AG08395 (cell line): ENCODE results near the gene CTNND2.
"Not testable (repeated sequence)": the region's sequence is repeated elsewhere in the genome, so short reads cannot be mapped to it uniquely, and the experiment has no call there.

Source experiments
- DNase-seq: peaks from one replicate; pipeline ENCODE4 v3.0.0; 2012; ENCODE audit warnings: mixed read lengths, low spot score

Gene CTNND2

DNA sequence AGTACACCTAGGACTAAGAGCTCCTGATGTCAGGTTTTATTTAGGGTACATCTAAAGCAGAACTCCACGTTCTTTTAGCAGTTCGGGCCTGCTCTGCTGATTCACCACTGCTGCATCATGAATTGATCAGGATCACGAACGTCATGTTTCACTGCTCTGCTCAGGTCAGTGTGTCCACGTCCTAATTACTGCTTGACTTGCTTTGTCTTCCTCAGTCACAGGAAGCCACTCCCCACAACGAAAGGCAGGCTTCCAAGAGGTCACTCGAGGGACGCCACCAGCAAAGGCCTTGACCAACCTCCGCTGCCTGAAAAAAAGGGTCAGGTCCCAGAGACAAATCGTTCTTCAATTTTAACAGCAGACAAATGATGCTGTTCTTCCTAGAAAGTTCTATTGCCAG lies 40.3 kb downstream of the CTNND2 start:
- DNase-seq: no peak

DNA sequence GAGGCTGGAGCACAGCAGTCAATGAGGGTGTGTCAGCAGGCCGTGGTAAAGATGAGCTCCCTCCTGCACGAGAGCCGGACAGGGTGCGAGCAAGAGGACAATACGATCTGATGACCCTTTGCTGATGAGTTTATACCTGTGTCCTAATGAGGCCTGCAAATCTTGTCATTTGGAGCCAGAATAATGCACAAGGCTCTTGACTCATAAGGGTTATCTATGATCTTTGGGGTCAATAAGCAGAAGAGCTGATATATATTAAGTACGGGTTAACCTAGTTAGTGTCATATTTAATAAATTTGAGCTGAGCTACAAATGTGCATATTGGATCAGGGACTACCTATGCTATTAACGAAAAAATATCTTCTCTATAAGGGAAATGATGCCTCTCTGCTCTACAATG lies 46.9 kb downstream of the CTNND2 start:
- DNase-seq: no peak

DNA sequence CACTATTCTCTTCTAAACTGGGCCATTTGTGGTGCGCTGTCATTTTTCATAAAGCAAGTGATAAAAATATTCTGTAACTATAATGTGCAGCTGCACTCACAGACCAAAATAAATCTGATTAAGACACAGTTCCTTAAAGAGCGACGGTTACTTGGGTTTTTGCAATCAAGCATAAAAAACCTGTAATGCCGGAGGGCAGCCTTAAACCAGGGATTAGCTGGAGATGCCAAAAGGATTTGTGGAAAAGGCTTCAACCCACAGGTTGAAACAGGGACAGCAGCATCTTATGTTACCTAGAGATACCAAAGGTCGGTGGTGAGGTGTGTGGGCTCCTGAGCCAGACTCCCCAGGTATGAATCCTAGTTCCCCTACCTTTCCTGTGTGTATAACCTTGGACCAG lies 49.3 kb downstream of the CTNND2 start:
- no peak for DNase-seq

- no peak for DNase-seq
These were observed 50.5 kb downstream of the CTNND2 start for GRCh38 chr5:11853796-11854195.

DNA sequence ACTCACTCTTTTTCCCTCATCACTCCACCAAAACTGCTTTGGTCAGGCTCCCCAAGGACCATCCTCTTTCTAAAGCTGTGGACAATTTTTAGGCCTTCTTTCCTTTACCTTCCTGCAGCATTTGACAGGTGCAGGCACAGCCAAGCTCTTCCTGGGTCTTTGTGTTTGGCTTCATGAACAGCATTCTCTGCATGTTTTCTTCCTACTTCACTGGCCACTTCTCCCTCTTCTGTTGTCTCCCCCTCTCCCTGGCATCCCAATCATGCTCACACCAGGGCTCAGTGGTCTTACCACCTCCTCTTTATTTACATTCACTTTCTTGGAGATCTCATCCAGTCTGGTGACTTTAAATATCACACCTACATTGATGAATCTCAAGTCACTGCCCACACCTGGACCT lies 51.1 kb downstream of the CTNND2 start:
- DNase-seq: no peak

DNA sequence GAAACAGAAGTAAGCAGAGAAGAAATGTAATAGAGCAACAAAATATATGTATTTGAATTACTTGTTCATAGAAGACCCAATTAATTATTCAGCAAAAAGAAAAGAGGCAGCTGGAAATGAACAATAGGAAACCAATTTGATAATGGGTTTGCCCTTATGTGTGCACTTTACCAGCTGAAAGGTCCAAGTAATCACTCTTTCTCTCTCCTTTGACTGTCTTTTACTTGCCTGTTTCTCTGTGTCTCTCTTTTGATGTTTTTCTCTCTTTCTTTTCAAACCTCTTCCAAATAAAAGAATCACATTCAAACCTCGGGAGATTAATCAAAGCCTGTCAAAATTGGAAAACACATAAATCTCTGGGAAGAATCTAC lies 51.5 kb downstream of the CTNND2 start:
- DNase-seq: no peak

GRCh38 chr5:11851965-11852716 lies 52.1 kb downstream of the CTNND2 start:
- no peak for DNase-seq

DNA sequence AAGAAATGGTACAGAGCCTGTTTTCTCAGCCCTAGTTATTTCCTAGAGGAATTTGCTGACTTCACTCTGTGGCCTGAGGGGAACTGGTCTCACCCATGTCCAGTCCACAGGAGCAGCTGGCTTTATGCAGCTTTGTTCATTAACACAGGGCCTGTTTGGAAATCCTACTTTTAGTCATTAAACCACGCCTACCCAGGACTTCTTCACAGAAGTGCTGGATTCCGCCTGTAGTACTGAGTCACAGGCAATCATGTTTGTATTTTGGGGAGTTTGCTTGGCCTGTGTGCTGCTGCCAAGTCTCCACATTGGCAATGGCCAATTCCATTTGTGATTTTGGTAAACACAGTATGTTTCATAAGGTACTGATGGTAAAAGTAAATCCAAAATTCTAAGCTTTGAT lies 52.8 kb downstream of the CTNND2 start:
- no peak for DNase-seq

GRCh38 chr5:11828566-11828965 lies 75.7 kb downstream of the CTNND2 start:
- not testable (repeated sequence) for DNase-seq

- no peak for DNase-seq
These were observed 81.6 kb downstream of the CTNND2 start for GRCh38 chr5:11822598-11822997.

- no peak for DNase-seq
These were observed 88.3 kb downstream of the CTNND2 start for GRCh38 chr5:11815916-11816315.

- DNase-seq: no peak
These were observed 88.8 kb downstream of the CTNND2 start for GRCh38 chr5:11815481-11815880.

DNA sequence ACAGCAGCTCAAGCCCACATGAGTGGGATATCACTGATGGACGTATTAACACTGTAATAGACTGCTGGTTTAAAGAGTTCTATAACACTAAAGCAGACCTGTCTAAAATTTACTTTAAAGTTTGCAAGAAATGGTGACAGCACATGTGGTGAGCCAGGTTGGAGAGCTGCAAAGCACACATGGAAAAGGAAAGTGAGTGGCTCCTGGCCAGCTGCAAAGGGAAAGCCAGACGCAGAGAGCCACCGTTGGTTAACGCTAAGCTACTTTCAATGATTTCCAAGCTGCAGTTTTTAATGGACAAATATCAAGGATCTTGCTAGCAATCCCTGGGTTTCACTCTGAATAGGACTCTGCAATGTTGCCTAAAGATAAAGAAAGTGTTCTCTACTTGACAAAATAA lies 89.9 kb downstream of the CTNND2 start:
- no peak for DNase-seq

DNA sequence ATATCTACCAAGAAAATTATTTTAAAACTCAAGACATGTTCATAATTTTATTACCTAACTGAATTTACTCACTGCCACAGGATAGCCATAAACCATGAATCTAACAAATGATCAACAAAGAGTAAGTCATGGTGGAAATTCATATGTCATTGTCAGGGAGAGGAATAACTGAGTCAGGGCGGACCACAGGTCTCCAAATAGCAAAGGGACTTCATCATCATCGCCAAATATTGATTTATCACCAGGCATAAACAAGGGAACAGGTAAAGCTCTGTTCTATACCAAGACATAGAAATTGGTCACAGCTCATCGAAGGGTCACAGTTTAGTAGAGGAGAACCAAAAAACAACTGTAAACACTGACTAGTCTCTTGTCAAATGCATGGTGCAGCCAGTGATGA lies 94.8 kb downstream of the CTNND2 start:
- no peak for DNase-seq

GRCh38 chr5:11803436-11803835 lies 100.8 kb downstream of the CTNND2 start:
- DNase-seq: no peak

DNA sequence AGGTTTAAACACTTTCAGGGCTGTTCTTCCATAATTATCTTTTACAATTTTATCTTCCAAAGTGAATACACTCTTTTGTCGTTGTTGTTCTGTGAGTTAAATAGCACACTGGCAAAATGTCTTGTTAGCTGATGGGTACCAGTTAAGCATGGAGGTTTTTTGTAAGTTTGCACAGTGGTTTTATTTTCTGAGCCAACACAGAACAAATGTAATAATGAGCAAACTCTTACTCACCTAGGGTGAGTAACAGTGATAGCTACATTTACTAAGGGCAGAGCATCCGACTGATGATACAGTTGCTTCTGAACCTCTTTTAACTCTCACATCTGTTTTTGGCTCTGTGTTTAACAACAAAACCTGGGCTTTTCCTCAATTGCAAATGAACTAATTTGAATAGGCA lies 103.2 kb downstream of the CTNND2 start:
- no peak for DNase-seq

DNA sequence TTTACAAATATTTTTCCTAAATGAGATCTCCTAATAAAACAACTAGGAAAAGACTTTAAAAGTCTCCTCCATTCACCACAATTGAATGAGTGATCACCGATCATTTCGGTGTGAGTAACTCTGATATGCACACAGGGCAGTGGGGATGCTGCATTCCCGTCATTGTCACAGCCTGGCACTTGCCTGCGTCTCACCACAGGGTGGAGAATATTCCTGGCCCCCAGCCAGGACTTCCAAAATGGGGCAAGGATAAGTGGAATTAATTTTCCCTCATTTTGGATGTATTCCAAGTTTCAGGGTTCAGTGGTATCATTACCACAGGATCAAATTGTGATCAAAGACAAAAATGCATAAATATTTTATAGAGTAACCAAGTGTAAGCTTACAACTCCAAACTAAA lies 107.1 kb downstream of the CTNND2 start:
- no peak for DNase-seq

- no peak for DNase-seq
These were observed 110.8 kb downstream of the CTNND2 start for GRCh38 chr5:11793396-11793795.

DNA sequence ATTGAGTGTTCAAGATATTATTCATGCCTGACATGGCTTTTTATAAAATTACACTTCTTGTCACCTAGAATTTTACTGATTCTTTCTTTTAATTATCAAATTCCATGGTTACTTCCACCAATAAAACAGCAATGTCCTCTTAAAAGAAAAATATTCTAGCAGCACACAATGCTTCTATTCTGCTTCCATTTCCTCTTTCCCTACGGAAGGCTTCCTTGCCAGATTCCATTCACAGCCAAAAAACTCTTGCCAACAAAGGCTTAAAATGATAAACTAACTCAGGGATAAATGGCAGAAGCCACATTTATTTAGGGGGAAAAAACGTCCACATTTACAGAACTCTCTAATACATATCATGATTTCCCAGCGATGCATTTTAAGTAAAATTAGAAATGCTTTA lies 111.6 kb downstream of the CTNND2 start:
- DNase-seq: no peak

- no peak for DNase-seq
These were observed 112.5 kb downstream of the CTNND2 start for GRCh38 chr5:11791792-11792191.

DNA sequence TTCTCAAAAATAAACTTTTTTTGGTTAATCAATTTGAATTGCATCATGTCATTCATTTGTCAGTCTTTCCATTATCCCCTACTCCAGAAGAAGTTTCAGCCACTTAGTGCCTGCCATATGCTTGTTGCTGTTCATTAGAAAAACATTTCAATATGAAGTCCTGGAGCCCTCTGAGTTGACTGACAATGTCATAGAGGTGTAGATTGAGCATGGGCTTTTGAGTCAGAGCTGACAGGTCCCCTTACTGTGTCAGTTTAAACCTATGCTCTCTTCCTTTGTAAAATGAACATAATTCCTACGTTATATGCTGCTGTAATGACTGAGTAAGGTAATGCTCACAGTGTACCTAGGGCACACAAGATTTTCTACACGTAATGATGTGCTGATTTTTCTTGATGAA lies 114.0 kb downstream of the CTNND2 start:
- DNase-seq: no peak

DNA sequence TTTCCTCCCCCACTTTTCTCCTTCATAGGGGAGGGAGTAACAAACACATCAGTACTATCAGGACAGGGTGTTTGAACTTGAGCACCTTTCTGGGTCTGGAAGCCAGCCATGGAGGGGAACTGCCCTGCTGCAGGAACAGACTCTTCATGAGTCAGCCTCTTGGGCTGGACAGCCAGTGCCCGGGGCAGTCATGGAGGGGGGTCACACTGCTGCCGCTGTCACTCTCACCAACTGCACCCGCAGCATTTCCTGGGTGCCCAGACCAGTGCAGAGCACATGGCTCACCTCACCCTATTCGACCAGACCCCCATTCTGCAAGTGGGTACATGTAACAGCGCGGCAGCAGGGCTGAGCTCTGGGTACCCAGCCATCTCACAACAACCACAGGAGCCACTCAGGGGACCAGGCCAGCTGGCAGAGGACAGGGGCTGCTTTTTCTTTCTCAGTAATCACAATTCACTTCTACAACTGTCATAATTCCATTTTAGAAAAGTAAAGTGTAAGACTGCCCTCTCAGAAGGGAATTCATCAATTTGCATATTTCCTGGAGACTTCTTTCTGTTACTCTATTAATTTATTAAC lies 118.4 kb downstream of the CTNND2 start:
- no peak for DNase-seq

GRCh38 chr5:11780641-11781345 lies 123.5 kb downstream of the CTNND2 start:
- DNase-seq: no peak

GRCh38 chr5:11777096-11777495 lies 127.2 kb downstream of the CTNND2 start:
- DNase-seq: no peak
